GM12878 (cell line): ENCODE data around the gene PXMP2. TPM values are rescaled to one million over a fixed set of nuclear protein-coding genes. Genes with fewer than 3 reads are reported as not detected.

Source experiments
- ATAC-seq: fragments of 200-7000 bp; cut with Tn5 transposase; 3 replicates; pipeline ENCODE4 v1.9.1; 2020; ENCODE audit warnings: mild to moderate bottlenecking, moderate library complexity
- BruUV-seq: library from RNA; stranded (reverse); fragments of 400-500 nt; replicated peaks from 2 replicates; lab custom pipeline; 2021; lab: Mats Ljungman, UMichigan
- CTCF ChIA-PET: fragments of 300-600 bp; sonication (Branson Sonifier 250); formaldehyde crosslinking; extraction: SDS; loops from one replicate; lab custom pipeline; 2021; ENCODE audit warnings: inconsistent platforms; lab: Yijun Ruan, JAX
- POLR2A ChIA-PET: fragments of 350-600 bp; formaldehyde crosslinking; extraction: SDS; loops from one replicate; lab custom pipeline; 2021; ENCODE audit warnings: inconsistent platforms; lab: Charles Lee
- RAD21 ChIA-PET: fragments of 300-600 bp; sonication (Branson Sonifier 250); formaldehyde crosslinking; loops from one replicate; lab custom pipeline; 2023; ENCODE audit warnings: antibody characterized with exemption; ENCODE audit not compliant: unreplicated experiment; lab: Charles Lee
- SMC1A ChIA-PET: fragments of 300-600 bp; sonication (Branson Sonifier 250); formaldehyde crosslinking; loops from one replicate; lab custom pipeline; 2023; ENCODE audit not compliant: unreplicated experiment, uncharacterized antibody; lab: Charles Lee
- DNase-seq: peaks from one replicate; pipeline ENCODE4 v3.0.0-alpha.2; 2011; ENCODE audit warnings: low read depth, low spot score
- FAIRE-seq: peaks from 3 replicates; lab custom pipeline; 2011; peaks lifted over from hg19 to GRCh38; lab: Jason Lieb, UNC
- H2AFZ ChIP-seq: 2 replicates; pipeline ENCODE4 v1.6.0; 2011; ENCODE audit warnings: low read depth, low read length, control low read depth; ENCODE audit not compliant: control insufficient read depth
- H3K27ac ChIP-seq: 2 replicates; pipeline ENCODE4 v1.5.1; 2011; ENCODE audit warnings: control low read depth; ENCODE audit not compliant: control insufficient read depth, insufficient read depth
- H3K27me3 ChIP-seq, 2 experiments: replicated peaks in 1 of 2; 2 replicates each; pipeline versions ENCODE4 v1.6.0 to v1.6.1; 2011; ENCODE audit warnings: low read length in 1 of 2; ENCODE audit not compliant: control insufficient read depth in 2 of 2, insufficient read depth in 2 of 2
- H3K36me3 ChIP-seq, 2 experiments: 2 replicates each; pipeline ENCODE4 v1.5.1; 2011; ENCODE audit warnings: low read length in 1 of 2; ENCODE audit not compliant: control insufficient read depth in 2 of 2, insufficient read depth in 2 of 2
- H3K4me1 ChIP-seq: 2 replicates; pipeline ENCODE4 v1.6.1; 2011; ENCODE audit warnings: mild to moderate bottlenecking, low read length, moderate library complexity, mixed read lengths; ENCODE audit not compliant: control insufficient read depth, insufficient read depth
- H3K4me2 ChIP-seq: 2 replicates; pipeline ENCODE4 v1.6.0; 2011; ENCODE audit warnings: control low read depth; ENCODE audit not compliant: control insufficient read depth, insufficient read depth
- H3K4me3 ChIP-seq: fragments of 200-600 bp; sonication (generic); 2 replicates; pipeline ENCODE4 v1.5.1; 2016
- H3K79me2 ChIP-seq: 2 replicates; pipeline ENCODE4 v1.6.0; 2011; ENCODE audit warnings: low read length; ENCODE audit not compliant: control insufficient read depth, insufficient read depth
- H3K9ac ChIP-seq: 2 replicates; pipeline ENCODE4 v1.8.0; 2011; ENCODE audit warnings: low read length, control low read depth, mixed read lengths; ENCODE audit not compliant: control insufficient read depth, insufficient read depth
- H3K9me3 ChIP-seq: replicated peaks from 3 replicates; pipeline ENCODE4 v1.5.1; 2011; ENCODE audit warnings: mild to moderate bottlenecking, low read length; ENCODE audit not compliant: control insufficient read depth, insufficient read depth
- H4K20me1 ChIP-seq: 2 replicates; pipeline ENCODE4 v1.6.0; 2011; ENCODE audit not compliant: control insufficient read depth, insufficient read depth
- BHLHE40 ChIP-seq, 2 experiments: fragments of 450-650 bp in 1 of 2; IDR thresholded peaks; 2 replicates each; pipeline ENCODE4 v1.6.1; 2011 to 2017; ENCODE audit warnings: low read depth in 2 of 2, borderline replicate concordance in 1 of 2, improper control_type of control experiment in 1 of 2, low read length in 1 of 2, mild to moderate bottlenecking in 1 of 2
- CBX3 ChIP-seq: fragments of 200-600 bp; sonication (generic); IDR thresholded peaks from 2 replicates; pipeline ENCODE4 v1.6.1; 2016; ENCODE audit warnings: low read depth, borderline replicate concordance
- CEBPB ChIP-seq, 2 experiments: fragments of 150-350 bp in 1 of 2; IDR thresholded peaks; 2 replicates each; pipeline ENCODE4 v1.6.1; 2012 to 2014; ENCODE audit warnings: low read depth in 2 of 2, low read length in 2 of 2, borderline replicate concordance in 1 of 2, inconsistent platforms in 1 of 2
- ESRRA ChIP-seq: IDR thresholded peaks from 2 replicates; pipeline ENCODE4 v1.6.1; 2012; ENCODE audit warnings: mild to moderate bottlenecking, low read length, improper control_type of control experiment
- FOS ChIP-seq: IDR thresholded peaks from 3 replicates; pipeline ENCODE4 v1.6.1; 2011; ENCODE audit warnings: borderline replicate concordance; ENCODE audit not compliant: insufficient read length; ENCODE audit errors: extremely low read depth
- KLF5 ChIP-seq: fragments of 450-650 bp; IDR thresholded peaks from 2 replicates; pipeline ENCODE4 v1.6.1; 2014; ENCODE audit warnings: mild to moderate bottlenecking; ENCODE audit not compliant: partially characterized antibody
- MXI1 ChIP-seq: fragments of 150-350 bp; IDR thresholded peaks from 2 replicates; pipeline ENCODE4 v1.6.1; 2011; ENCODE audit warnings: low read depth, mild to moderate bottlenecking, inconsistent platforms, low read length, improper control_type of control experiment
- NFXL1 ChIP-seq: fragments of 450-650 bp; IDR thresholded peaks from 2 replicates; pipeline ENCODE4 v1.6.1; 2017; ENCODE audit warnings: antibody characterized with exemption, mild to moderate bottlenecking, borderline replicate concordance
- NR2F1 ChIP-seq: fragments of 450-650 bp; conservative IDR thresholded peaks from 2 replicates; pipeline ENCODE4 v1.6.1; 2017; ENCODE audit warnings: mild to moderate bottlenecking
- PAX5 ChIP-seq: IDR thresholded peaks from 2 replicates; pipeline ENCODE4 v1.6.1; 2011; ENCODE audit warnings: low read depth, low read length, borderline replicate concordance
- RB1 ChIP-seq: fragments of 450-650 bp; formaldehyde crosslinking; IDR thresholded peaks from 2 replicates; pipeline ENCODE4 v1.6.1; 2017; ENCODE audit warnings: mild to moderate bottlenecking, borderline replicate concordance
- RBBP5 ChIP-seq: fragments of 200-600 bp; sonication (generic); conservative IDR thresholded peaks from 2 replicates; pipeline ENCODE4 v1.6.1; 2016
- SIX5 ChIP-seq: IDR thresholded peaks from 2 replicates; pipeline ENCODE4 v1.6.1; 2011; ENCODE audit warnings: mild to moderate bottlenecking, low read depth, low read length, moderate library complexity; ENCODE audit not compliant: severe bottlenecking
- WGBS: methylation state at CpG from one replicate; pipeline ENCODE4 v1.1.6; 2016; ENCODE audit warnings: low lambda C conversion rate; ENCODE audit not compliant: insufficient replicate concordance, insufficient coverage; ENCODE audit errors: missing lambda C conversion rate; 5-methylcytosine and 5-hydroxymethylcytosine counted together
- in situ Hi-C: fragments of 300-500 bp; cut with MboI; formaldehyde crosslinking; loops from 9 replicates; pipeline ENCODE4 v1.14.3; 2018; ENCODE audit warnings: mixed read lengths
- intact Hi-C: fragments of 100-400 bp; cut with micrococcal nuclease; formaldehyde crosslinking; loops from one replicate; pipeline ENCODE4 v1.14.2; 2022; ENCODE audit not compliant: unreplicated experiment
- polyA plus RNA-seq, 11 experiments: library from polyadenylated mRNA; depleted of rRNA in 4 of 11; unstranded in 6 of 11; stranded (reverse) in 5 of 11; fragments of >200 nt; fragmentation: Nextera tagmentation in 4 of 11; fragmentation: Illumina TruSeq in 1 of 11; extraction: Ambion mirVana in 4 of 11; extraction: Trizol in 1 of 11; gene quantifications; 1 replicate in 1 of 11; 2 replicates in 10 of 11; pipeline versions ENCODE4 v1.2.1 to v1.2.3, GENCODE V29; 2011 to 2016; ENCODE audit warnings: inconsistent platforms in 2 of 11, missing spikeins in 2 of 11, low read depth in 1 of 11
- total RNA-seq, 4 experiments: library from RNA; depleted of rRNA in 3 of 4; stranded (reverse); fragments of >200 nt in 3 of 4; fragmentation: Illumina TruSeq in 1 of 4; extraction: Trizol in 1 of 4; gene quantifications; 2 replicates each; pipeline versions ENCODE4 v1.2.1 to v1.2.3, GENCODE V29; 2013 to 2021
- TF ChIP-seq, protein P1 (sequence below): IDR thresholded peaks from 2 replicates; pipeline ENCODE4 v1.6.1; 2011; ENCODE audit warnings: low read depth, mild to moderate bottlenecking, low read length, moderate library complexity, borderline replicate concordance; ENCODE audit errors: extremely low read depth
- TF ChIP-seq, protein P2 (sequence below): fragments of 450-650 bp; IDR thresholded peaks from 2 replicates; pipeline ENCODE4 v1.6.1; 2016; ENCODE audit warnings: mild to moderate bottlenecking, moderate library complexity, borderline replicate concordance

The PXMP2 gene
- total and polyA plus RNA-seq, 10 of the 15 experiments (the other 5 are each of a cell fraction or from before 2014, with no cell fraction given), result 4.0 to 97.8 (median 42.0) TPM

DNA sequence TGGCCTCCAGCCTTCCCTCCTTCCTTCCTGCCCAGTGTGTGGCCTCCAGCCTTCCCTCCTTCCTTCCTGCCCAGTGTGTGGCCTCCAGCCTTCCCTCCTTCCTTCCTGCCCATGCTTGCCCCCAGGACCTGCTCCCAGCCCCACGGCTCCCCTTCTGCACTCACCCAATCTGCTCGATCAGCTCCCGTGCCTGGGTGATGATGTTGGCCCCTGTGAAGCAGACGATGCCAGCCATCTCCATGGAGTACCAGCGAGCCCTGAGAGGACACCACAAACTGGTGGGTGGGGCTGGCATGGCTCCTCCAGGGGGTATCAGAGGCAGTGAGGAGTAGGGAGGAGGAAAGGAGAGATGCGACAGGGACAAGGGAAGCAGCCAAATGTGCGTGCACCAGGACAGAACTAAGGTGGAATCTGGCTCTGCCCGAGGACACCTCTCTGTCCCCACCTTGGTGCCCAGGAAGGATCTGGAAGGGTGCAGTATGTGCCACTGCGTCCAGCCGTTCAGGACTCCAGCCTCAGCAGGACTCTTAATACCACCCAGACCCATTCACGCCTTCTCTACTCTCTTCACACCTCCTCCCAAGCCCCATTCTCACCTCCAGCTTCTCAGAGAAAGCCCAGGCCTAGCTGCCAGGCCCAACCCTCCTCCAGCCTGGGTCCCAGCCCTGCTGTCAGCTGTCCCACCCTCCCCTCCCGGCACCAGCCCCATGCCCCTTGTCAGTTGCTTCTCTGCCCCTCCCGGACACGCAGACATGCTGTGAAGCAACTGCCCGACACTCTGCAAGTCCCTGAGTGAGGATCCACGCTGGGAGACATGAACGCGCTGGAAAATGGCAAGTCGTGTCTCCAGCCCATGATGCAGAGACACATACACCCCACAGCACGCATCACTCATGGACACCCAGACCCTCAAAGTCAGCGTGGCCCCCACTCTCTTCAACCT lies 22.9 kb upstream of the PXMP2 start:
- Histone ChIP-seq H3K4me3 (no peak overlapping the region), H3K27me3 (no peaks in the 10 kb centered on the region), H3K4me1 (no peaks in the 10 kb centered on the region), H3K27ac (no peak overlapping the region), H3K4me2 (no peak overlapping the region), H3K9ac (no peak overlapping the region), H3K9me3 (no peaks in the 10 kb centered on the region), H2AFZ (no peak overlapping the region), H3K79me2 (no peaks in the 10 kb centered on the region), H3K36me3 (peaks cover 29 to 43% of the 10 kb centered on the region in 2 experiments), H4K20me1 (no peaks in the 10 kb centered on the region)
- in situ Hi-C loops (no loop called here), intact Hi-C loops (no loop called here)
- RAD21 ChIA-PET, result no interaction called here
- BruUV-seq, result no TSS peak
- POLR2A ChIA-PET, result no interaction called here
- DNase-seq, result no peak
- CTCF ChIA-PET, result no interaction called here
- ATAC-seq, result no peak
- 95% methylated on average over 17 of the region's 21 CpGs for WGBS
- FAIRE-seq, result no peak
- SMC1A ChIA-PET, result no interaction called here
- no peak for TF ChIP-seq KLF5
- TF ChIP-seq CBX3, result no peak
- TF ChIP-seq NR2F1, result no peak
- no peak for TF ChIP-seq MXI1
- TF ChIP-seq ESRRA, result no peak
- TF ChIP-seq, protein P1, sequence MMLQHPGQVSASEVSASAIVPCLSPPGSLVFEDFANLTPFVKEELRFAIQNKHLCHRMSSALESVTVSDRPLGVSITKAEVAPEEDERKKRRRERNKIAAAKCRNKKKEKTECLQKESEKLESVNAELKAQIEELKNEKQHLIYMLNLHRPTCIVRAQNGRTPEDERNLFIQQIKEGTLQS, result no peak
- TF ChIP-seq PAX5, result no peak
- TF ChIP-seq BHLHE40 (IDR thresholded peaks at IDR 0.05; ENCODE audit: borderline replicate concordance in 1 of 2, low read depth in 2 of 2, low read length in 1 of 2), result no peak
- TF ChIP-seq NFXL1, result no peak
- TF ChIP-seq, protein P2, sequence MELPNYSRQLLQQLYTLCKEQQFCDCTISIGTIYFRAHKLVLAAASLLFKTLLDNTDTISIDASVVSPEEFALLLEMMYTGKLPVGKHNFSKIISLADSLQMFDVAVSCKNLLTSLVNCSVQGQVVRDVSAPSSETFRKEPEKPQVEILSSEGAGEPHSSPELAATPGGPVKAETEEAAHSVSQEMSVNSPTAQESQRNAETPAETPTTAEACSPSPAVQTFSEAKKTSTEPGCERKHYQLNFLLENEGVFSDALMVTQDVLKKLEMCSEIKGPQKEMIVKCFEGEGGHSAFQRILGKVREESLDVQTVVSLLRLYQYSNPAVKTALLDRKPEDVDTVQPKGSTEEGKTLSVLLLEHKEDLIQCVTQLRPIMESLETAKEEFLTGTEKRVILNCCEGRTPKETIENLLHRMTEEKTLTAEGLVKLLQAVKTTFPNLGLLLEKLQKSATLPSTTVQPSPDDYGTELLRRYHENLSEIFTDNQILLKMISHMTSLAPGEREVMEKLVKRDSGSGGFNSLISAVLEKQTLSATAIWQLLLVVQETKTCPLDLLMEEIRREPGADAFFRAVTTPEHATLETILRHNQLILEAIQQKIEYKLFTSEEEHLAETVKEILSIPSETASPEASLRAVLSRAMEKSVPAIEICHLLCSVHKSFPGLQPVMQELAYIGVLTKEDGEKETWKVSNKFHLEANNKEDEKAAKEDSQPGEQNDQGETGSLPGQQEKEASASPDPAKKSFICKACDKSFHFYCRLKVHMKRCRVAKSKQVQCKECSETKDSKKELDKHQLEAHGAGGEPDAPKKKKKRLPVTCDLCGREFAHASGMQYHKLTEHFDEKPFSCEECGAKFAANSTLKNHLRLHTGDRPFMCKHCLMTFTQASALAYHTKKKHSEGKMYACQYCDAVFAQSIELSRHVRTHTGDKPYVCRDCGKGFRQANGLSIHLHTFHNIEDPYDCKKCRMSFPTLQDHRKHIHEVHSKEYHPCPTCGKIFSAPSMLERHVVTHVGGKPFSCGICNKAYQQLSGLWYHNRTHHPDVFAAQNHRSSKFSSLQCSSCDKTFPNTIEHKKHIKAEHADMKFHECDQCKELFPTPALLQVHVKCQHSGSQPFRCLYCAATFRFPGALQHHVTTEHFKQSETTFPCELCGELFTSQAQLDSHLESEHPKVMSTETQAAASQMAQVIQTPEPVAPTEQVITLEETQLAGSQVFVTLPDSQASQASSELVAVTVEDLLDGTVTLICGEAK, result no peak
- no peak for TF ChIP-seq FOS
- no peak for TF ChIP-seq CEBPB (IDR thresholded peaks at IDR 0.05; ENCODE audit: borderline replicate concordance in 1 of 2, low read depth in 2 of 2, low read length in 2 of 2)
- no peak for TF ChIP-seq RBBP5
- TF ChIP-seq RB1, result no peak
- no peak for TF ChIP-seq SIX5
